NCI-H345 (cell line): ENCODE data around the gene STAU1.
"Not testable (repeated sequence)": the region's sequence is repeated elsewhere in the genome, so short reads cannot be mapped to it uniquely, and the experiment has no call there.

Source experiments
- DNase-seq: peaks from one replicate; lab custom pipeline; 2025; lab: John Stamatoyannopoulos, UW

The STAU1 gene

DNA sequence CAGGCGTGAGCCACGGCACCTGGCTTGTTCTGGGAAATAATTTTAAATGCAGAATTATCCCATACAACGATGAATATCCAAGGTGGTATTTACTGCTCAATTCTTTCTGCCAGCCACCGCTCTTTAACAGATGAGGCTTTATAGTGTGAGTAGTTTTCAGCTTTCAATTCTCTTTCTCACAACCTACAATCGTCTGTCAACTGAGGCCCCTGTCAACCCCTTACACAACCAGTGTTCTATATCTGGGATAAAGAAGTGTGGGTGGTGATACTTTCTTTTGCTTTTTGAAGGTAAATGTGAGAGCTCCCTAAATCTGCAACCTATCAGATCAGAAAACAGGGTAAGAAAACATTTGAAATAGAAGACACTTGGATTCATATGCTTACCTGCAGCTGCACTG lies 22.5 kb downstream of the STAU1 start:
- DNase-seq = no peak

DNA sequence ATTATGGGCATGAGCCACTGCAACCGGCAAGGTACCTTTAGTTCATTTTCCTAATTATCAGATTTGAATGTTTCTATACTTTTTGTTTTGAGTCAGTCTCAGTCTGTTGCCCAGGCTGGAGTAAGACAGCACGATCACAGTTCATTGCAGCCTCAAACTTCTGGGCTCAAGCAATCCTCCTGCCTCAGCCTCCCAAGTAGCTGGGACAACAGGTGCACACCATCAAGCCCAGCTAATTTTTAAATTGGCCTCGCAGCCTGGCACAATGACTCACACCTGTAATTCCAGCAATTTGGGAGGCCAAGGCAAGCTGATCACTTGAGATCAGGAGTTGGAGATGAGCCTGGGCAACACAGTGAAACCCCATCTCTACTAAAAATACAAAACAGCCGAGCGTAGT lies 24.4 kb downstream of the STAU1 start:
- no peak for DNase-seq

DNA sequence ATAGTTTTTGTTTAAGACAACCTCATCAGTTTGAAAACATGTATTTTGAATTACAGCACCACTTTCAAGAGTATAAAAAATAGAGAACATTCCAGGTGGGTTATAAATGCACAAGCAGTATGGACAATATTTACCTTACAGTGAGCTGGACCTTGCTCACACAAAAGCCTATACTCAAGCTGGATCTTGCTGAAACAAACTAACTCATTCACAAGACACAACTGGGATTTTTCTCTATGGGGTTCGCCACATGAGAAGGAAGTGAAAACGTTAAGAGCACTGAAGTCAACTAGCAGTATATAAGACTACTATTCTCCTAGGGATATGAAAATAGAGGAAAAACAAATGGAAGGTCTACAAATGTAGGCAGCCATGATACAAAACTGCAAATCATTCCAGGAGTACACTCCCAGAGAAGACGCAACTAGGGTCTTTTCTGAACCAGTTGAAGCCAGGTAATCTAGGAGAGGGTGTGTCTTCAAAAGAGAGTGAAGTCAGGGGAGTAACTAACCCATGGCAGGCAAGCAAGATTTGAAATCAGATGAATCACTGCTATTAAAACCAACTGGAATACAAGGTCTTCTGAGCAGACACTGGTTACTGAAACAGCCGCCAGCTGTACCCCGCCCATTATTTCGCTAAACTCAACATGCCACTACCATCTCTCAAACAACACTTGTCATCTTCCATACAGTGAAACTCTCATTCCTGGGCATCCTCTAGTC lies 26.5 kb downstream of the STAU1 start:
- DNase-seq = no peak

DNA sequence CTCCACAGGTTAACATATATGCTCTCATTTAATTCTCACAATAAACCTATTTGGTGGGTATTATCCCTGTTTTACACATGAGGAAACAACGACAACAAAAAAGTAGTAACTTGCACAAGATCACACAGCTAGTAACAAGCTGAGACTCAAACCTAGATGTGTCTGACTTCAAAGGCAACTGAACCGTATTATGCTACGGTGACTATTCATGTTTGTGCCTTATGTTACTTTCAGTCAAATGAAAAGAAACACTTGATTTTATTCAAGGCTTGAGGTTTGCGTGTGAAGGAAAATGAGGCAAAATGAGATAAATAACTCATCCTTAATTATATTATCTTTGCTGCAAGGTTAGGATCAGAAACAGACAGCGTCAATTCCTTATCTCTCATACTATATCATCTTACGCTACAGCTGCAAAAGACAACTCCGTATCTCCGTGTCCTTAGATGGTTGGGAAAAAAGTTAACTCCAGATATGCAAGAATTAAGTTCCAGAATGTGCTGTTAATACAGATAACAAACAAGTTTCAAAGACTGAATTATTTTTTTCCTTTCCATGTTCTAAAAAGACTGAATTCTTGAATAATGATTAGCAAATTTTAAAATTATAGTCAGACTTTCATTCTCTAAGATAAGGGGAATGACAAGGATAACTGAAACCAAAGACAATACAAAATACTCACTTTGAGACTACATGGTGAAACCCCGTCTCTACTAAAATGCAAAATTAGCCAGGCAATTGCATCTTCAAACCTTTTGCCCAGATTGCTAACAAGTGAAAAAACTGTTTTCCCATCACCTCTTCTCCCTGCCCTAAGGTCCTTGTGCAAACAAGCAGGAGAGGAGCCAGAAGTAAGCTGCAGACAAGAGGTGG lies 27.8 kb downstream of the STAU1 start:
- no peak for DNase-seq

DNA sequence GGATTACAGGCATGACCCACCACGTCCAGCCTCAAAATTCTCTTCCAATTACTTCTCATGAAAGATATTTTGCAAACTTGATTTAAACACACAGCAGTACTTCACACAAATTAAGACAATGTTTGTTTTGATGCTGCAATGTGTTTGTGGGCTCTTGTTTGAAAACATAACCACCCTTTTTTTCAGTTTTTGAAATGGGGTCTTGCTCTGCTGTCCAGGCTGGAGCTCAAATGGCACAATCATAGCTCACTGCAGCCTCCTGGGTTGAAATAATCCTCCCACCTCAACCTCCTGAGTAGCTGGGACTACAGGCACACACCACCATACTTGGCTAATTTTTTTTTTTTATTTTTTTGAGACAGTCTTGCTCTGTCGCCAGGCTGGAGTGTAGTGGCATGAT lies 31.0 kb downstream of the STAU1 start:
- DNase-seq = no peak

DNA sequence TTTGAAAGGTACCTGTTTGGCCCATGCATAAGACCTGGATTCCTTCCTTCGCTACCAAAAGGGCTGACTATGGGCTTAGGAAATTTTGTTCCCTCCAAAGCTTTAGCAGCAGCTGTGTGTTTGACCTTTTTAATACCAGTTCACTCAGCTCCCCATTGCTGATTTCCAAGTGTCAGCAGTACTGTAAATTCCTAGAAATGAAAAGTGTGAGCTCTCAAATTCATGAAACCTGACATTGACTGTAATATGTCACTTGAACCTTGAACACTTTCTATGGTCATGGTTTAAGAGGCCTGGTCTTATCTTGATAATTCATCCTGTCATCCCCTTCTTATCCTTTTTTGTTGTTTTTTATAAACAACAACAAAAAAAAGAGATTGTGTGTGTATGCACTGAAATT lies 31.7 kb downstream of the STAU1 start:
- no peak for DNase-seq

DNA sequence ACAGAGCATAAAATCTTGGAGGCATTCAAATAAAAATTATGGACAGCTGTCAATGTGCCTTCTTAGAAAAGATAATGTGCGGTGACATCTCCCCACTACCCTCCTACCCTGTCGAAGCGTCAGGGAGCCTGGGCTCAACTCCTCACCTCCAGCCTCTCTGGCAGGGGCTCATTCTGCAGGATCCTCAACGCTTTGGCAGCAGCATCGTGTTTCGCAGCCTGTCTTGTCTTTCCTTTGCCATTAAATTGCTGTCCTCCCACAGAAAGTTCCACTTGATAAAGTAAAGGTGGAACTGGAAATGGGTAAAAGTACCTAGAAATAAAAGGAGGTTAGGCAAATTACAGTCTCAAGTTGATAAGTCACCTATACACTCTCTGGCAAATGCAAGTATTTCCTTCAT lies 36.7 kb downstream of the STAU1 start:
- DNase-seq = no peak

DNA sequence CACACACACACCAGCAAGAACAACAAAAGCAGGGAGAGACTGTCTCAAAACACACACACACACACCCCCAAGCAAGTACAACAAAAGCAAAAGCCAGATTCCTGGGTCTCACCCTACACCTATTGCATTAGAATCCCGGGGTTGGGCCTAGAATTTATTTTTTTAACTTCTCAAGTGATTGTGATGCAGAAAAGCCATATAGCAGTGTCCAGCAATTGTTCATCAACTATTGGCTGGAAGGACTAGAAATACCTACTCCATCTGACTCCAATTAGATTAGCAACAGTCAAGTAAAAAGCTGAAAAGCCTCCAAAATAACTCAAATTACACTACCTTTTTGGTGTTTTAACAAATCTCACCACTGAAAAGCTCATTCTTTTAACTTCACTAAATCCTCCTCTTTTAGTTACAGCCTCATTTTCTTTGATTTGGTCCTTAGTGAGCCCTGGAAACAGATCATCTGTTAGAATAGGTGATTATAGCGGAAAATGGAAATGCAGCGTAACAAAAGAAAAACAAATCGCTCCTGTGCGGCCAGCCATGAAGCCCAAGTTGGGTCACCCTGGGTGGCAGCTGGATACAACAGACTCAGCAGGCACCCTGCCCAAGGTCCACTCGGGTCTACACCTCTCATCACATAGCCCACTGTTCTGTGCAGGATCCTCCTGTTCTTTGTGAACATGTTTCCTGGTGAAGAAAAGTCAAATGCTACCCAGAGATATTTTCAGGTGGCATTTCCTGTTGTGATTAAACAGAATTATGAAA lies 38.7 kb downstream of the STAU1 start:
- DNase-seq = no peak

DNA sequence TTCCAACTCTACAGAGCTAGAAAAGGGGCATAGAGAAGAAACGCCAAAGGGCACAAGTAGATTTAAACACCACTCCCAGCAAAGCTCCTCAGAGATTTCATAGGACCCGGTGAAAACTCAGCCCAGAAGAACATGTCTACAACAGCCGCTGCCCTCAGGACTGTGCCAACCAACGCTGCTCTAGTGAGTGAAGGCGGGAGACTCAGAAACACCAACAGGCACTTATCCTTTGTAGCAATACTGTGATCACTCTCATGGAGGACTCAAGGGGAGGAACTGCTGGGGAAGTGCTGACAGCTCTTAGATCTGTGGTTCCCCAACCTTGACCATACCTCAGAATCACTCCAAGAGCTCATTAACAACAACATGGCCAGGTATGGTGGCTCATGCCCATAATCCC lies 39.5 kb downstream of the STAU1 start:
- DNase-seq = no peak

DNA sequence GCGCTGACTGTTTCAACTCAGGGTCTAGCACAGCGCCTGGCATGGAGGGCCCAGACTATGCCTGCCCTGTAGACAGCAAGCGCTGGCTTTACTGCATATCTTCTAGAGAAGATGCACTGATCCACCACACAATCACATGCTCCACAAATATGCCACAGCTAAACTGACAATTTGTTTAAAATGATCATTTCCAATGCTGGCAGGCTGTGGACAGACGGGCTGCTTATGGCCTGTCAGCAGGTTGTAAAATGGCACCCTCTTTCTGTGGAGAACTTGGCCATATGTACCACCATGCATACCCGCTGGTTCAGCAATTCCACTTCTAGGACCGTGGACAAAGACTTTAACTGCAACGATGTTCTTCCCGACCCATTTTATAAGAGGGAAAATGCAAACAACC lies 40.8 kb downstream of the STAU1 start:
- DNase-seq = no peak

DNA sequence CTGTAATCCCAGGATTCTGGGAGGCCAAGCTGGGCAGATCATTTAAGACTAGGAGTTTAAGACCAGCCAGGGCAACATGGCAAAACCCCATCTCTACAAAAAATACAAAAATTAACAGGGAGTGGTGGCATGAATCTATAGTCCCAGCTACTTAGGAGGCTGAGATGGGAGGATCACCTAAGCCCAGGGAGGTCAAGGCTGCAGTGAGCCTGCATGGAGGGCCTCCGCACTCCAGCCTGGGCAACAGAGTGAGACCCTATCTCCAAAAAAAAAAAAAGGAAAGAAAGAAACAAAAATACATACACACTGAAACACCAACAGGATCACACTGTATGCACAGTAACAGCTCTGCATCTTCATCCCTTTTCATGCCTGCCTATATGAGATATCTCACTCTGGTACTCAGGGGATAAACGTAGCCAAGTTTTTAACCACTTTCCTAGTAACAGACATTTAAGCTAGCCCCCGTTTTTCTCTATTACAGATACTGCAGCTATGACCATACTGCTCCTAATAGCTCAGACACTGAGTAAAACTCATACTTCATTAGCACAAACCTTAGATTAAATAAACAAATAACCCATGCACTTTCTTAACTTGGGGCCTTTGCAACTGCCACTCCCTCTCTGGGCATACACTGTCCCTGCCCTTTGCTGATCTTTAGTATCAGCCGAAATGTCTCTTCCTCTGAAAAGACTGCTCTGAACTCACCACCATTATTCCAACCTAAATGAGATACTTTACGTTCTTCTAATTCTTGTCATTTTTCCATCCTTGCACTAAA lies 41.5 kb downstream of the STAU1 start:
- DNase-seq = no peak

DNA sequence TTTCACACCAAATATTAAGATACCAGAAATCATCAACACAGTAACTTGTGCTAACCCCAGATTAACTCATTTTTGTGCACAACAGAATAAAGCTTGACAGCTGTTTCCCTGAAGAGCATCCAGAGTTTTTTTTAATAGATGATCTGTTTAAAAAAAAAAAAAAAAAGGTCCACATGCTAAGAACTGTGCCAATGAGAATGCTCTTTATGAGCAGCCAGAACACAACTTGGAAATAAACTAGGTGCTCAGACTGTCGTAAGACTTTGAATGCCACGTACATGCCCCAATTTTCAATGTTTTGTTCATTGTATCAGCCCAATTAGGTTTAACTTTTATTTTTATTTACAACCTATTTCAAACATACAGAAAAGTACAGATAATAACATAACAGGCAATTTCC lies 47.3 kb downstream of the STAU1 start:
- DNase-seq = no peak

DNA sequence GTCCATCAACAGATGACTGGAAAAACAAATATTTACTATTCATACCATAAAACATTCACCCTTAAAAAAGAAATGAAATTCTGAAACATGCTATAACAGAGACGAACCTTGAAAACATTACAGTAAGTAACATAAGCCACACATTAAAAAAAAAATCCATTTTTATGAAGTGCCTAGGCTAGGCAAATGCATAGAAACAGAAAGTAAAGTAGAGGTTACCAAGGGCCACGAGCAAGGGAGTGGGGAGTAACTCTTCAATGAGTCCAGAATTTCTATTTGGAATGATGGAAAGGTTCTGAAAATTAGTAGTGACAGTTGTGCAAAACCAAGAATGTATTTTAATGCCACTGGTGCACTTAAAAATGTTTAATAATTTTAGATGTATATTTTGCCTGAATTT lies 47.7 kb downstream of the STAU1 start:
- DNase-seq = no peak

DNA sequence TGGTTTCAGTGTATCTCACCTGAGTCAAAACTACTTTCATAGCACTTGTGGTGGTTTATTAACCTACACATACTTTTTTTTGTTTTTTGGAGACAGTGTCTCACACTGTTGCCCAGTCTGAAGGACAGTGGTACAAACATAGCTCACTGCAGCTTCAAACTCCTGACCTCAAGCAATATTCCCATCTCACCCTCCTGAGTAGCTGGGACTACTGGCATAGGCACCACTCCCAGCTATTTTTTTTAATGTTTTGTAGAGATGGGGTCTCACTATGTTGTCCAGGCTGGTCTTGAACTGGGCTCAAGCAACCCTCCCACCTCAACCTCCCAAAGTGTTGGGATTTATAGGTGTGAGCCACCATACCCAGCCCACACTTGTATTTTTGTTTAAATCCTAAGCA lies 49.7 kb downstream of the STAU1 start:
- no peak for DNase-seq

DNA sequence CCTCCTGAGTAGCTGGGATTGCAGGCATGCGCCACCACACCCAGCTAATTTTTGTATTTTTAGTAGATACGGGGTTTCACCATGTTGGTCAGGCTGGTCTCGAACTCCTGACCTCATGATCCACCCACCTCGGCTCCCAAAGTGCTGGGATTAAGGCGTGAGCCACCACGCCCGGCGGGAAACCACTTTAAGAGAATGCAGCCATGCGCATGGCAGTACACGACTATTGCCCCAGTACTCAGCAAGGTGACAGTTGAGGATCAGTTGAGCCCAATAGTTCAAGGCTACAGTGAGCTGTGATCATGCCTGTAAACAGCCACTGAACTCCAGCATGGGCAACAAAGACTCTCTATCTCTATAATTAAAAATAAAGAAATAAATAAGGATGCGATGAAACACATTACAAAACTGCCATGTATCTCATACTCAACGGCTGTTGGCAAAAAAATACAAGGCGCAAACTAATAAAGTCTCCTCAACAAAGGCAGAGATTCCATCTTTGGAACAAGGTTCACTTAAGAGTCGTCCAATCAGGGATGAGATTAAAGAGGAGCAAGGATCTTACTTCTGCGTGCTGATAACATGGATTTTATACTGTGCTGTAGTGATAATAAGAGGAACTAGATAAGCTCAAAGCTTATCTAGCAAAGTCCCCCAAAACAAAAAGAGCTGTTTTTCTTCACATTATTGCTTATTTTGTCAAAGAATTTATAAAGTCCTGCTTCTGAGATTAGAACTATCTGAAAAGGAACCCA lies 51.1 kb downstream of the STAU1 start:
- DNase-seq = no peak

DNA sequence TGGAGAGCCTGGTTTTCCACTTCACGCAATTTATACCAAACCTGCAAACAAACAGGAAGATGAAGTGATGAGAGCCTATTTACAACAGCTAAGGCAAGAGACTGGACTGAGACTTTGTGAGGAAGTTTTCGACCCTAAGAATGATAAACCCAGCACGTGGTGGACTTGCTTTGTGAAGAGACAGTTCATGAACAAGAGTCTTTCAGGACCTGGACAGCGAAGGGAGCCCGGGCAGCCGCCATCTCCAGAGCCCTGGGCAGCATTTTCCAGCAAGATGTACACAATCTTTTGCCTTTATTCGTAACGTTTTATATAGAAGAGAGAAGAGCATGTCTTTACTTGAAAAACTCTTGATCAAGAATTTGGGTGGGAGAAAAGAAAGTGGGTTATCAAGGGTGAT lies 53.3 kb downstream of the STAU1 start:
- DNase-seq = not testable (repeated sequence)

DNA sequence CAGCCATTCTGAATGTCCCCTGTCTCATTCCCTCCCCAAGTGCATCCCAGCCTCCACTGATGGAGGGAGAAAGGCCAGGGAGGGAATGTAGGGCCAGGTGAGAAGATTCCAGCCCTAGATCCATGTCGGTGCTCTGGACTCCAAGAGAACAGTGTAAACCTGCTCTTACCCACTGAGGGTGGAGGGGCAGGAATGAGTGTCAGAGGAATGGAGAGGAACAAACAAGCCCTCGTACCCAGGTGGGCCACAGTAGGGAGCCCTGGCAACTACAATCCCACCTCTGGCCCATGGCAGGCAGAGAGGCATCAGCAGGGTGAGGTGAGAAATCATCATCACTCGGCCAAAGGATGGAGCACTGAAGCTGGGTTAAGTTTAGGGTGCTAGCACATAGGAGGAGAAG lies 54.6 kb downstream of the STAU1 start:
- no peak for DNase-seq

DNA sequence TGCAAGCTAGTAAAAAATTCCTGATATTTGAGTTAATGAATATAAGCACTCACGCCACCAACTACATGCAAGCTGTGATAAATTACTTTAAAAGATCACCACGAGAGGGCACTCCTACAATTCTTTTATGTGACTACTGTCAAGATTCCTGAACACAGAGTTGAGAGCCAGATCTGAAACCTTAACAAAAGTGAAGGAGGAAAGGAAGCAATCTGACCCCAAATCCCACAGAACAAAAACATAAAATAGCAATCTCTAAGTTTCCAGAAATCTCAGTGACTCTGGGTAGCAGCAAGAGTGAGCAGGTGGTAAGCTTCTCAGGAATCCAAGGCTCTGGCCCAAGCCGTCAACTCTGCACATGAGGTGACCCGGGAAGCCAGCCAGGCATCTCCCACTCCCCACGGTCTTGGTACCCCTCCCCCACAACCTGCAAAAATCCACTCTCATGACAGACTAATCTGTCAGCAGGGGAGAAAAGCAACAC lies 55.1 kb downstream of the STAU1 start:
- DNase-seq = peak; percentile 15

DNA sequence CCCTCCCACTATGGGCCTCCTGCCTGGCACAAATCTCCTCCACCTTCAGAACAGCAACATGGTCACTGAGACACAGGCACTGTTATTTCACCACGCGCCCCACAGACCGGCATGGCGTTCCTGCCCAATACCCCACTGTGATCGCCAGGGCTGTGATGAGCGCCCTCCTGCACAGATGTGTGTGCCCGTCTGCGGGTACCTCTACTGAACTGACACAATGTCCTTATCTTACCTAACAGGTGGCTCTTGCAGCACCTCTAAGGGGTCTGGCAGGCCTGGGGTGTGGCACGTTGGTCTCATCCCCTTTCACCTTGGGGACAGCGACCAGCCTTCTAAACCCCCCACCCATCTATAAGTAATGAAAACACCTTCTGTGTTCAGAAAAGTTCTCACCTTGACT lies 64.2 kb downstream of the STAU1 start:
- DNase-seq = no peak

DNA sequence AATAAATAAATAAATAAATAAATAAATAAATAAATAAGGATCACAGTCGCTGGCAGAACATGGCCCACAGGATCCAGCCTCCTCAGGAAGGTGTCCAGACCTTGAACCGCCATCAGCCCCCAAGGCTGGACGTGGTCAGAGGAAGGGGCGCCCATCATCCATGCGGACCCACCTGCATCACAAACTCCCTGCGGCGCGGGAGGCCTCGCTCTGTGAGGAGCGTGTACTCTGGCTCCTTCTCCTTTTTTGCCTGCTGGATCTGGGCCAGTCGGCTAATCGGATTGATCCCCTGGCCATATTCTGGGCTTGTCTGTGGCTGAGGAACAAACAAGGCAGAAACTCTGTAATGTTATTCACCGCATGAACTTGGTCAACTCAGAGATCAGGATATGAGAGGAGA lies 65.2 kb downstream of the STAU1 start:
- DNase-seq = no peak

DNA sequence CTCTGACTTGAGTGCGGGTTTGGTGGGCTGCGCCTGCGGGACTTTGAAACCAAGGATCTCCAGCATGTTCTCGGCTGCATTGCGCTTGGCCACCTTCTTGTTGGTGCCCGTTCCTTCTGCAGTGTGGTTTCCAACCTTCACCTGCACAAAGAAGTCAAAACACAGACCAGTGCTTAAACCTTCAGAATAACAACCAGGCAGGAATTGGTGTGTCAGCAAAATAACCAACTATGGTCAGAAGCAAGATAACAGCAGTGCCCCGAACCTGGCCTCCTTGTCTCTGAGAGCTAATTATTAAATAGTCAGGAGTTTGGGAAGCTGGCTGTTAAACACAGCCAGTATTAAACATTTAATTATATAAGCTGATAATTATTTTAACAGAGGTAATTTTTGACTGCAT lies 68.1 kb downstream of the STAU1 start:
- no peak for DNase-seq
